ENCODE data around the gene STAT3.
"Not testable (repeated sequence)": the region's sequence is repeated elsewhere in the genome, so short reads cannot be mapped to it uniquely, and the experiment has no call there.

Gene STAT3

DNA sequence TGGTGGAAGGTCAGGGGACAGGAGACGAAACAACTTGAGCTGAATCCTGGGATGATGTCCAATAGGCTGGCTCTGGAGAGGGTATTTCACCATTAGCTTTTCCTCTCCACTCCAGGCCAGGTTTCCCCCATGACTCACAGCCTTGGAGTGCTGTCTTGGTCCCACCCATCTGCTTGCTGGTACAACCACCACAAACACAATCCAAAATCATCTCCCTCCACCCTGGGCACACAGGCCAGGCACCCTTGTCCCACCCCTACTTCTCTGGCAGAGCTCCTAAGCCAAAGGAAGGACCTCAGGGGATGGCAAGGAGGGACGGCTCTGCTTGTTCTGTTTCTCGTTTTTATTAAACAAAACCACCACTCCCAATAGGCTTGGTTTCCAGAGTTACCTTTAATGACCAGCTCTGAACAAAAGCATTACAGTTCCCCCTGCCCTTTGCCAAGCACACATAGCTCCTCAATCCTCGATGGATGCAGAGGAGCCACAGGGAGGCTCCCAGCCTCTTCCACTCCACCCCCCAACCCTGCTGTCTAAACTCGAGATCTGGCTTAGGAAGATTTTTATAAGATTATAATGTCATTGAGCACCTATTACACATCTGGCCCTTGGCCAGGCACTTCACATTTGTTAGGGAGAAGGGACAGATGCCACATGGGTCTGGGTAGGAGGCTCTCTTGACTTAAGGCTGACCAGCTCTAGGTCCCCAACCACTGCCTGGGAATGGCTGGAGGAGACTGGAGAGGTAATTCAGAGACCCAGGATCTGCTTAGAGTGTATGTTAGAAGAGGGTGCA lies 21.5 kb upstream of the STAT3 start:
- DNase-seq (ENCODE audit: insufficient read length, low spot score), result no peak
- FAIRE-seq, result no peak

DNA sequence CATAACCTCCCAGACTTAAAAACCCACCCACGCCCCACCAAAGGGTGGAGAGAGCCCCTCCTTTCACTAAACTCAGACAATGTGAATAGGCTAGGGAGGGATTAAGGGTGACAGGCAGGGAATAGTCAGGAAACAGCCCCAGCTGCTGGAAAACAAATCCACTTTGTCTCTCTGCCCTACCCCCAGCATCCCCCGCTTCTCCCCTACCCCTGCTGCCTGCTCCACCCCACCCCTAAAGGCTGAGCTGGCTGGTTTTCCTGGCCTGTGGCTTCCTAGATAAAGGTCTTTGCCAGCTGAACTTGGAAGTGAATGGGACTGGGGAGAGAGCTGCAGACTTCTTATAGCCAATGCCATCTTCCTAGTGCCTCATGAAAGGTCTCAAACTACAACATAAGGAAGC lies 19.8 kb upstream of the STAT3 start:
- DNase-seq (ENCODE audit: insufficient read length, low spot score), result no peak

DNA sequence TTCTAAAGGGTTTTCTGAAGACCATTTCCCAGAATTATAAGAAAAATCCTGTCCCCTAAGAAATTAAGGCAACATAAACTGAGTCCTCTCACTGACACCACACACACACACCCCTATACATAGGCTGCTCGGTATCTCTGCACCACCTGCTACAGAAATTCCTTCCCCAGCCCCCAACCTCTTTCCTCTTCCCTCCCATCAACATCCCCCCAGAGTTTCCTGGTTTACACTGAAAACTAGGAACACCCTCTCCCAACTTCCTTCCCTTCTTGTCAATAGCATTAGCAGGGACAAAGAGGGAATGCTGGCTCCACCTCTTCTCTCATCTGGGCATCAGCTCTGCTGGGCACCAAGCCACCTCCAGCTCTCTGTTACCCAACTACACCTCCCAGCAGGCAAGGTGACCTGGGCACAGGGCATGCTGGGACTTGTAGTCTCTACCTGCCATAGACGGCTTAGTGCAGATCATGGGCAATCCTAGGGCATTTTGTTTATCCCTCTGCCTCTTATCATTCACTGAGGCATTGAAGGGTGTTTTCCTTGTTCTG lies 19.1 kb upstream of the STAT3 start:
- FAIRE-seq (peak; percentile 52), DNase-seq (ENCODE audit: insufficient read length, low spot score) (peak; percentile 89)

More for the DNA sequence above, 19.8 kb upstream of the STAT3 start:
- FAIRE-seq, result no peak

DNA sequence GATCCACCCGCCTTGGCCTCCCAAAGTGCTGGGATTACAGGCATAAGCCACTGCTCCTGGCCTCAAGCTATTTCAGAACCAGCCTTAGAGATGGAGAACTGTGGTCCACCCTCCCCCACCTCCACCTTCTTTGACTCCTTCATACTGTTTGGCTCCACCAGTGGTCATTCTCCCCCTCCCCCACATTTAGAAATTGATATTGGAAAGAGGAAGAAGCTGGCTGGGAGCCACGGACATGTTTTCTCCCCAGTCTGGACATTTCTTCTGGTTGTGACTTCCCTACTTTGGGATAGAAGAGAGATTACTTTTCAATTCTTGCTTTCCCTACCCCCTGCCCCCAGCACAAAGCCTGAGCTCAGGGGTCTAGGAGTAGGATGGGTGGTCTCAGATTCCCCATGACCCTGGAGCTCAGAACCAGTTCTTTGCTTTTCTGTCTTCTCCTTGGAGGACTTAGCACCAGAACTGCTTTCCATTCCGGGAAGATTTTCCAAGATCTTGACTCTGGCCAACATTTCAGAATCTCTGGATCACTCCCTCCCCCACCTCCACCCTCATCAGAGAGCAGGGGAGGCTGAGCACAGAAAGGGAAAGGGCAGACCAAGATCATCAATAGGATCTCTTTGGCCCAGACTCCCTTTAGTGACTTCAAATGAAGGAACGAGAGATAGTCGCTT lies 18.5 kb upstream of the STAT3 start:
- DNase-seq (ENCODE audit: insufficient read length, low spot score), result no peak
- FAIRE-seq, result no peak

- FAIRE-seq (peak; percentile 91), DNase-seq (ENCODE audit: insufficient read length, low spot score) (peak; percentile 89)
Measured at GRCh38 chr17:42405963-42406495, 17.8 kb upstream of the STAT3 start.

GRCh38 chr17:42405076-42405475 lies 16.8 kb upstream of the STAT3 start:
- no peak for FAIRE-seq

DNA sequence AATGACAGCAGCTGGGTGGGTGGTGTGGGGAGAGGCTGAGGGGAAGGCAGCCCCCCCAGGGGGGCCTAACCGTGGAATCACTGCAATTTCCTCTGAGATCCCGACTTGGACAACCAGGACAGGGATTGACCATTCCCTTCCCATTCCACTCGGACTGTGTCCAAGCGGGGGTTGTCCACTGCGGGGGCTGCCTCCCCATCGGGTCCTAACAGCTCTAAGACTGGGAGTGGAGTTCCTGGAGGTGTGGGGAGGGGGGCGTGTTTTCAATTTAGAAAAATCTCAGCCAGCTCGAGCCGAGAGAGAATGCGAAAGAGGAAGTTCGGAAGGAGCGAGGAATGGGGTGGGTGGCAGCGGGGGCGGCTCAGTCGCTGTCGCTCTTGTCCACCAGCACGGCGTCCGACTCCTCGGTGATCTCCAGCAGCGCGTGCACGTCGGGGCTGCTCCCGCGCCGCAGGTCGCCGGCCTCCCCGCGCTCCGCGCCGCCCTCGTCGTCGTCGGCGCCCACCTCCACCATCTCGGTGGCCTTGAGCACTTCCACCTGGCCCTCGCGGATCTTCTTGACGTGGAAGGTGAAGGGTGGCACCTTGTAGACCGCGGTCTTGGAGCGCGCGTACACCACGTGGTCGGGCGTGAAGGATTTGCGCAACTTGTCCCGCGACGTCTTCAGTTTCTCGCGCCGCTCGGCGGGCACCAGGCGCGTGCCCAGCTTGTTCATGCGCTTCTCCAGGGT lies 16.2 kb upstream of the STAT3 start:
- DNase-seq (ENCODE audit: insufficient read length, low spot score), result no peak
- no peak for FAIRE-seq

More at GRCh38 chr17:42405076-42405475, 16.8 kb upstream of the STAT3 start:
- no peak for DNase-seq (ENCODE audit: insufficient read length, low spot score)

DNA sequence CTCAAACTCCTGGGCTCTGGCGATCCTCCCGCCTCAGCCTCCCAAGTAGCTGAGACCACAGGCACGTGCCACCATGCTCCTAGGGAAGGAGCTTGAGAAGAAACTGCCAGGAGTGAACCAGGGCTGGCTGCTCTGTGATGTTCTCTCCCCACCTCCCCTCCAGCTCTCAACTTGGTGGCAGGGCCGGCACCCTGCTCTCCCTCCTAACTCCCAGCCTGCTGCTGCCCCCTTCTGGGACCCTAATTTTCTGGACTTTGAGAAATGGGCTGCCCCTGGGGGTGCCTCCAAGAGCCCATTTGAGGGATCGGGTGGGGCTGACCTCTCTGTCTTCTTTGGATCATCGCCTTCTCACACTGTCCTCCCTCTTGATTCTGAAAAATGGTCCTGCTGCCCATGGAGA lies 14.9 kb upstream of the STAT3 start:
- FAIRE-seq (no peak), DNase-seq (ENCODE audit: insufficient read length, low spot score) (peak; percentile 80)

DNA sequence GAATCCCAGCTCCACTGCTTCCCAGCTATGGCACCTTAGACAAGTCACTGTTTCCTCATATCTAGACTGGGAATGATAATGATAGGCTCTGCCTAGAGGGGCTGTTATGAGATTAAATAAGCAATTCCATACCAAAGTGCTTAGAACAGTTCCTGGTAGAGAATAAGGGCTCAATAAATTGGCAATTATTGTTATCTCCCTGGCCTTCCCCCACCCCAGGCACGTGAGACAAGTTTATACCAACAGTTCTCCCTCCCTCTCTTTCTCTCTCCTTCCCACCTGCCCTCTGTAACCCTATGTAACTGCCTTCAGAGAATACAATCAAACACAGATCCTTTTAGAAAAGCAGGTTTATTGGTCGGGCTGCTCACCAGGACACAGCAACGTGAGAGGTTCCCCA lies 13.9 kb upstream of the STAT3 start:
- DNase-seq (ENCODE audit: insufficient read length, low spot score) (no peak), FAIRE-seq (no peak)

- not testable (repeated sequence) for FAIRE-seq
Measured at GRCh38 chr17:42400844-42401375, 12.7 kb upstream of the STAT3 start.

GRCh38 chr17:42399948-42400843 lies 12.0 kb upstream of the STAT3 start:
- FAIRE-seq (no peak), DNase-seq (ENCODE audit: insufficient read length, low spot score) (no peak)

More at GRCh38 chr17:42400844-42401375, 12.7 kb upstream of the STAT3 start:
- DNase-seq (ENCODE audit: insufficient read length, low spot score), result not testable (repeated sequence)

DNA sequence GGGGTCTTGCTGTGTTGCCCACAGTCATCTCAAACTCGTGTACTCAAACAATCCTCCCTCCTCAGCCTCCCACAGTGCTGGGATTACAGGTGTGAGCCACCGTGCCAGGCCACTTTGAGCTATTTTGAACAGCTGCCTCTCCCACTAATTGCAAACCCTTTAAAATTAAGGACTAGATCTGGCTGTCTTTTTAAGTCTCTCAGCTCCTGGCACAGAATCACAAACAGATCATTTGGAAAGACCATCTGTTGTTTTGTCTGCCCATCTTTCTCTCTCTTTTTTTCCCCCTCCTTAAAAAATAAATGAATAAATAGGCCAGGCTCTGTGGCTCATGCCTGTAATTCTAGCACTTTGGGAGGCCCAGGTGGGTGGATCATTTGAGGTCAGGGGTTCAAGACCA lies 10.9 kb upstream of the STAT3 start:
- DNase-seq (ENCODE audit: insufficient read length, low spot score), result no peak
- FAIRE-seq, result no peak

- DNase-seq (ENCODE audit: insufficient read length, low spot score); FAIRE-seq: not testable (repeated sequence)
Measured at GRCh38 chr17:42395601-42396000, 7.4 kb upstream of the STAT3 start.

GRCh38 chr17:42394838-42395237 lies 6.6 kb upstream of the STAT3 start:
- FAIRE-seq (no peak), DNase-seq (ENCODE audit: insufficient read length, low spot score) (no peak)

- FAIRE-seq, result peak; percentile 80
- DNase-seq (ENCODE audit: insufficient read length, low spot score), result peak; percentile 51
Measured at GRCh38 chr17:42392692-42393415, 4.6 kb upstream of the STAT3 start.

DNA sequence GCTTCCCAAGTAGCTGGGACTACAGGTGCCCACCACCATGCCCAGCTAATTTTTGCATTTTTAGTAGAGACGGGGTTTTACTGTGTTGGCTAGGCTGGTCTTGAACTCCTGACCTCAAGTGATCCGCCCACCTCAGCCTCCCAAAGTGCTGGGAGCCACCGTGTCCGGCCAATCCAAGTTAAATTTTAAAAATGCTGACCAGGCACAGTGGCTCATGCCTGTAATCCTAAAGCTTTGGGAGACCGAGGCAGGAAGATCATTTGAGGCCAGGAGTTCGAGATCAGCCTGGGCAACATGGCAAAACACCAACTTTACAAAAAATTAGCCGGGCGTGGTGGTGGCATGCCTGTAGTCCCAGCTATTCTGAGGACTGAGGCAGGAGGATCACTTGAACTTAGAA lies 3.2 kb upstream of the STAT3 start:
- not testable (repeated sequence) for FAIRE-seq; DNase-seq (ENCODE audit: insufficient read length, low spot score)

- FAIRE-seq (no peak), DNase-seq (ENCODE audit: insufficient read length, low spot score) (no peak)
Measured at GRCh38 chr17:42389899-42390298, 1.7 kb upstream of the STAT3 start.

GRCh38 chr17:42389135-42389417 lies 834 bp upstream of the STAT3 start:
- no peak for DNase-seq (ENCODE audit: insufficient read length, low spot score)

More at GRCh38 chr17:42389135-42389417, 834 bp upstream of the STAT3 start:
- no peak for FAIRE-seq

Measured in GM19239 (cell line).